GM12878 (cell line): ENCODE measurements around the gene HUWE1. TPM values are rescaled to one million over a fixed set of nuclear protein-coding genes. Genes with fewer than 3 reads are reported as not detected.

Source experiments
- CBX5 ChIP-seq: sonication (generic); IDR thresholded peaks from 2 replicates; pipeline ENCODE4 v1.6.1; 2016; ENCODE audit warnings: low read depth, moderate library complexity, mild to moderate bottlenecking, inconsistent platforms
- DPF2 ChIP-seq: fragments of 450-650 bp; IDR thresholded peaks from 2 replicates; pipeline ENCODE4 v1.6.1; 2017; ENCODE audit warnings: mild to moderate bottlenecking
- IKZF1 ChIP-seq: fragments of 450-650 bp; conservative IDR thresholded peaks from 2 replicates; pipeline ENCODE4 v1.6.1; 2017; ENCODE audit warnings: antibody characterized with exemption, mild to moderate bottlenecking
- IRF3 ChIP-seq: fragments of 450-650 bp; IDR thresholded peaks from 2 replicates; pipeline ENCODE4 v1.6.1; 2014; ENCODE audit warnings: mild to moderate bottlenecking
- MEF2B ChIP-seq: fragments of 450-650 bp; IDR thresholded peaks from 2 replicates; pipeline ENCODE4 v1.6.1; 2018; ENCODE audit warnings: mild to moderate bottlenecking, moderate library complexity; ENCODE audit not compliant: partially characterized antibody, poor library complexity, severe bottlenecking
- MXI1 ChIP-seq: fragments of 150-350 bp; IDR thresholded peaks from 2 replicates; pipeline ENCODE4 v1.6.1; 2011; ENCODE audit warnings: low read depth, mild to moderate bottlenecking, inconsistent platforms, low read length, improper control_type of control experiment
- POLR2A ChIP-seq: IDR thresholded peaks from 2 replicates; pipeline ENCODE4 v1.6.1; 2011; ENCODE audit warnings: low read depth, mild to moderate bottlenecking, low read length
- POU2F2 ChIP-seq: IDR thresholded peaks from 3 replicates; pipeline ENCODE4 v1.6.1; 2011; ENCODE audit warnings: low read depth, mild to moderate bottlenecking, low read length, borderline replicate concordance
- RELB ChIP-seq: fragments of 450-650 bp; IDR thresholded peaks from 2 replicates; pipeline ENCODE4 v1.6.1; 2017; ENCODE audit warnings: low read depth, mild to moderate bottlenecking, moderate library complexity
- RUNX3 ChIP-seq: IDR thresholded peaks from 2 replicates; pipeline ENCODE4 v1.6.1; 2012; ENCODE audit warnings: low read length, inconsistent platforms
- TARDBP ChIP-seq: IDR thresholded peaks from 2 replicates; pipeline ENCODE4 v1.6.1; 2016; ENCODE audit warnings: borderline replicate concordance
- TBL1XR1 ChIP-seq: IDR thresholded peaks from 2 replicates; pipeline ENCODE4 v1.6.1; 2012; ENCODE audit warnings: low read depth, low read length, improper control_type of control experiment
- polyA plus RNA-seq, 11 experiments: library from polyadenylated mRNA; depleted of rRNA in 4 of 11; unstranded in 6 of 11; stranded (reverse) in 5 of 11; fragments of >200 nt; fragmentation: Nextera tagmentation in 4 of 11; fragmentation: Illumina TruSeq in 1 of 11; extraction: Ambion mirVana in 4 of 11; extraction: Trizol in 1 of 11; gene quantifications; 1 replicate in 1 of 11; 2 replicates in 10 of 11; pipeline versions ENCODE4 v1.2.1 to v1.2.3, GENCODE V29; 2011 to 2016; ENCODE audit warnings: inconsistent platforms in 2 of 11, missing spikeins in 2 of 11, low read depth in 1 of 11
- total RNA-seq, 4 experiments: library from RNA; depleted of rRNA in 3 of 4; stranded (reverse); fragments of >200 nt in 3 of 4; fragmentation: Illumina TruSeq in 1 of 4; extraction: Trizol in 1 of 4; gene quantifications; 2 replicates each; pipeline versions ENCODE4 v1.2.1 to v1.2.3, GENCODE V29; 2013 to 2021

HUWE1 gene
- total and polyA plus RNA-seq, 10 of the 15 experiments (the other 5 are each of a cell fraction or from before 2014, with no cell fraction given) = 35.9 to 280 (median 100) TPM

- peak; percentile 36; the same call in 1 of the 2 replicates for TF ChIP-seq RELB
- 0 out of 2 replicates have a peak, but pooled peaks have one; percentile 19 for TF ChIP-seq TBL1XR1
- peak; percentile 93 for TF ChIP-seq MEF2B
- peak; percentile 35; the same call in 1 of the 3 replicates for TF ChIP-seq POU2F2
- no peak for TF ChIP-seq CBX5
- no peak; the same call in 1 of the 2 replicates for TF ChIP-seq RUNX3
- peak; percentile 43; the same call in 1 of the 2 replicates for TF ChIP-seq TARDBP
- peak; percentile 77; the same call in 1 of the 2 replicates for TF ChIP-seq DPF2
- TF ChIP-seq MXI1 = peak; percentile 26; the same call in 1 of the 2 replicates
- peak; percentile 89 for TF ChIP-seq POLR2A
- no peak for TF ChIP-seq IRF3
- peak; percentile 89 for TF ChIP-seq IKZF1
- TF ChIP-seq, all 136 proteins: peak for 20
Observed at GRCh38 chrX:53686151-53686885, at the start of gene HUWE1 (continued).
